Lung (tissue), 16 donors: ENCODE results near the gene ADAMTS15. TPM values are rescaled to one million over a fixed set of nuclear protein-coding genes. Genes with fewer than 3 reads are reported as not detected.

Source experiments
- ATAC-seq: fragments of 200-7000 bp; cut with Tn5 transposase; one replicate; pipeline ENCODE4 v1.9.1; 2020; ENCODE audit warnings: moderate number of reproducible peaks; ENCODE audit not compliant: insufficient read depth, low FRiP score
- DNase-seq, 3 donors: peaks; one replicate each; pipeline ENCODE4 v3.0.0-alpha.2; 2013 to 2017
- H3K27ac ChIP-seq, 2 donors: one replicate each; pipeline ENCODE4 v1.5.1; 2013; ENCODE audit warnings: mild to moderate bottlenecking in 2 of 2, moderate library complexity in 2 of 2, control low read depth in 1 of 2, inconsistent platforms in 1 of 2, low read depth in 1 of 2, low read length in 1 of 2
- H3K27me3 ChIP-seq, 3 donors: one replicate each; pipeline ENCODE4 v1.5.1; 2013; ENCODE audit warnings: low read length in 2 of 3; ENCODE audit not compliant: control insufficient read depth in 3 of 3, insufficient read depth in 3 of 3
- H3K36me3 ChIP-seq, 4 donors: one replicate each; pipeline ENCODE4 v1.5.1; 2013; ENCODE audit warnings: low read length in 4 of 4, mild to moderate bottlenecking in 1 of 4, moderate library complexity in 1 of 4; ENCODE audit not compliant: control insufficient read depth in 4 of 4, insufficient read depth in 4 of 4
- H3K4me1 ChIP-seq, 5 donors: one replicate each; pipeline ENCODE4 v1.5.1; 2013; ENCODE audit warnings: low read length in 5 of 5, mild to moderate bottlenecking in 2 of 5, moderate library complexity in 1 of 5; ENCODE audit not compliant: control insufficient read depth in 5 of 5, insufficient read depth in 5 of 5
- H3K4me3 ChIP-seq: one replicate; pipeline ENCODE4 v1.5.1; 2013; ENCODE audit warnings: mild to moderate bottlenecking, control low read depth, moderate library complexity
- H3K9ac ChIP-seq, 2 donors: one replicate each; pipeline ENCODE4 v1.5.1; 2013; ENCODE audit warnings: low read length in 2 of 2, control low read depth in 1 of 2; ENCODE audit not compliant: insufficient read depth in 1 of 2
- H3K9me3 ChIP-seq, 4 donors: one replicate each; pipeline ENCODE4 v1.5.1; 2013; ENCODE audit warnings: low read length in 3 of 4, mild to moderate bottlenecking in 1 of 4, moderate library complexity in 1 of 4; ENCODE audit not compliant: control insufficient read depth in 4 of 4, insufficient read depth in 3 of 4
- CTCF ChIP-seq: IDR thresholded peaks from 2 replicates; pipeline ENCODE4 v1.5.1; 2012; ENCODE audit warnings: mild to moderate bottlenecking; ENCODE audit errors: control extremely low read depth, extremely low read depth
- WGBS, 2 donors: extraction: QIAGEN DNeasy Blood & Tissue Kit; methylation state at CpG; one replicate each; pipeline ENCODE4 v1.1.7; 2013; 5-methylcytosine and 5-hydroxymethylcytosine counted together
- long read RNA-seq, 5 donors: transcript quantifications; one replicate each; lab custom pipeline, GENCODE V29; 2026
- polyA plus RNA-seq, 2 donors: library from polyadenylated mRNA; stranded (reverse); fragments of 200-250 nt; gene quantifications; one replicate each; pipeline ENCODE4 v1.2.1, GENCODE V29; 2013
- total RNA-seq, 2 donors: library from RNA; depleted of rRNA in 1 of 2; stranded (reverse); fragments of >200 nt in 1 of 2; gene quantifications; one replicate each; pipeline ENCODE4 v1.2.1, GENCODE V29; 2014 to 2021
- donor health status: control.
- donor health status: control.
- donor health status: Bipolar disorder and iron deficiency.
- donor health status: healthy.
- donor health status: DM: yes; HTN: yes; CAD: no.

ADAMTS15 gene
- total RNA-seq (10 to 100 TPM; 17.6 to 22.9 TPM), polyA plus RNA-seq (1 to 10 TPM; 4.4 to 9.0 TPM)
- long read RNA-seq, donor 1, full-length matches to known transcripts: 1 of 21 reads
- long read RNA-seq, donor 1, partial matches to known transcripts: 20 of 21 reads
- long read RNA-seq, donor 1, other reads (novel, unspliced or antisense): 0 of 21 reads
- long read RNA-seq, donor 2, full-length matches to known transcripts: 2 of 8 reads
- long read RNA-seq, donor 2, partial matches to known transcripts: 6 of 8 reads
- long read RNA-seq, donor 2, other reads (novel, unspliced or antisense): 0 of 8 reads
- long read RNA-seq, donor 3, partial matches to known transcripts: 10 of 10 reads
- long read RNA-seq, donor 3, other reads (novel, unspliced or antisense): 0 of 10 reads
- long read RNA-seq, donor 4, partial matches to known transcripts: 5 of 5 reads
- long read RNA-seq, donor 4, other reads (novel, unspliced or antisense): 0 of 5 reads
- long read RNA-seq, donor 5, partial matches to known transcripts: 87 of 87 reads
- long read RNA-seq, donor 5, other reads (novel, unspliced or antisense): 0 of 87 reads

- no peak for TF ChIP-seq CTCF
- Histone ChIP-seq H3K27ac (peak within 1 kb of the TSS; percentile 48 to 91), H3K9me3 (no peaks in the 10 kb centered on the region), H3K4me3 (peak within 1 kb of the TSS; percentile 42), H3K36me3 (peaks cover 0 to 35% (median 0%) of the 10 kb centered on the region in 4 donors), H3K27me3 (no peaks in the 10 kb centered on the region), H3K4me1 (peaks cover 0 to 32% (median 8%) of the 10 kb centered on the region in 5 donors), H3K9ac (peak within 1 kb of the TSS; percentile 16 to 25)
- DNase-seq: peak; percentile 98 to 99 (median 98)
- 0 to 1% methylated on average over 70 to 75 of the region's 75 CpGs for WGBS, 2 donors
- peak; percentile 89 for ATAC-seq
These were observed at the start of gene ADAMTS15 for GRCh38 chr11:130448416-130449309. Gene ADAMTS15, plus strand, starts transcription at chr11:130448645. Its CDS starts 329 bp downstream, at chr11:130448974.

- ATAC-seq: no peak
- DNase-seq: no peak
- Histone ChIP-seq H3K4me1 (peaks cover 0 to 19% (median 7%) of the 10 kb centered on the region in 5 donors), H3K27me3 (no peaks in the 10 kb centered on the region), H3K27ac (no peak overlapping the region), H3K4me3 (no peak overlapping the region), H3K36me3 (no peaks in the 10 kb centered on the region), H3K9ac (no peak overlapping the region), H3K9me3 (no peaks in the 10 kb centered on the region)
- WGBS, 2 donors: 90 to 91% methylated on average over 2 of the region's 2 CpGs
- TF ChIP-seq CTCF: no peak
These were observed 49.2 kb upstream of the ADAMTS15 start for GRCh38 chr11:130399196-130399595.

GRCh38 chr11:130400781-130401483 is 47.5 kb upstream of the ADAMTS15 start:
- H3K9ac ChIP-seq: no peak overlapping the region

More at GRCh38 chr11:130400781-130401483, 47.5 kb upstream of the ADAMTS15 start:
- no peaks in the 10 kb centered on the region for H3K36me3 ChIP-seq
- no peaks in the 10 kb centered on the region for H3K9me3 ChIP-seq
- no peak for TF ChIP-seq CTCF
- ATAC-seq (no peak), DNase-seq (peak in 2 of 3 donors; percentile 17 to 46)
- no peaks in the 10 kb centered on the region for H3K27me3 ChIP-seq
- H3K27ac ChIP-seq: peak overlapping the region in 1 of 2 donors; percentile 56
- H3K4me3 ChIP-seq: no peak overlapping the region
- H3K4me1 ChIP-seq: peaks cover 0 to 19% (median 7%) of the 10 kb centered on the region in 5 donors
- 16 to 33% methylated on average over 13 of the region's 13 CpGs for WGBS, 2 donors
